Panc1 (cell line): ENCODE measurements around the gene POU2F1. TPM values are rescaled to one million over a fixed set of nuclear protein-coding genes. Genes with fewer than 3 reads are reported as not detected.

ENCODE experiments used
- ATAC-seq: fragments of 200-7000 bp; cut with Tn5 transposase; 2 replicates; pipeline ENCODE4 v1.9.1; 2020; ENCODE audit warnings: mild to moderate bottlenecking, moderate library complexity
- BruUV-seq: library from RNA; stranded (reverse); fragments of 400-500 nt; replicated peaks from 2 replicates; lab custom pipeline; 2021; lab: Mats Ljungman, UMichigan
- CTCF ChIA-PET: fragments of 300-600 bp; sonication (Branson Sonifier 250); formaldehyde crosslinking; loops from one replicate; lab custom pipeline; 2022; ENCODE audit warnings: antibody characterized with exemption; lab: Charles Lee
- POLR2A ChIA-PET: fragments of 300-600 bp; sonication (Branson Sonifier 250); formaldehyde crosslinking; loops from one replicate; lab custom pipeline; 2022; ENCODE audit warnings: antibody characterized with exemption; lab: Charles Lee
- DNase-seq: peaks from one replicate; pipeline ENCODE4 v3.0.0-alpha.2; 2010; ENCODE audit warnings: low read depth, low spot score
- H3K27ac ChIP-seq: 2 replicates; pipeline ENCODE4 v1.5.1; 2011; ENCODE audit warnings: mild to moderate bottlenecking, low read length, inconsistent platforms
- H3K27me3 ChIP-seq: fragments of 200-500 bp; sonication (Bioruptor generic); 2 replicates; pipeline ENCODE4 v1.6.0; 2014; ENCODE audit warnings: low read length, inconsistent platforms; ENCODE audit not compliant: control insufficient read depth, insufficient read depth
- H3K36me3 ChIP-seq: fragments of 200-500 bp; sonication (Bioruptor generic); 2 replicates; pipeline ENCODE4 v1.5.1; 2014; ENCODE audit warnings: inconsistent platforms, mild to moderate bottlenecking, low read length, moderate library complexity; ENCODE audit not compliant: control insufficient read depth, insufficient read depth
- H3K4me1 ChIP-seq: 2 replicates; pipeline ENCODE4 v1.5.1; 2011; ENCODE audit warnings: inconsistent platforms, mild to moderate bottlenecking, low read length, moderate library complexity; ENCODE audit not compliant: control insufficient read depth, insufficient read depth
- H3K4me3 ChIP-seq, 2 experiments: 2 replicates each; pipeline ENCODE4 v1.5.1; 2011 to 2012; ENCODE audit warnings: low read depth in 2 of 2, low read length in 2 of 2, mild to moderate bottlenecking in 2 of 2, inconsistent platforms in 1 of 2, moderate library complexity in 1 of 2
- H3K9me3 ChIP-seq: fragments of 200-500 bp; sonication (Bioruptor generic); 2 replicates; pipeline ENCODE4 v1.5.1; 2014; ENCODE audit warnings: low read depth, mild to moderate bottlenecking, inconsistent platforms, low read length, moderate library complexity; ENCODE audit not compliant: control insufficient read depth, insufficient read depth
- CTCF ChIP-seq: fragments of 450-650 bp; IDR thresholded peaks from 2 replicates; pipeline ENCODE4 v1.5.1; 2017; ENCODE audit warnings: mild to moderate bottlenecking
- POLR2AphosphoS5 ChIP-seq: IDR thresholded peaks from 2 replicates; pipeline ENCODE4 v1.6.1; 2012; ENCODE audit warnings: mild to moderate bottlenecking, low read depth, low read length, moderate library complexity
- REST ChIP-seq, 2 experiments: IDR thresholded peaks; 2 replicates each; pipeline ENCODE4 v1.6.1; 2011 to 2012; ENCODE audit warnings: low read depth in 2 of 2, control low read depth in 1 of 2, low read length in 1 of 2, mild to moderate bottlenecking in 1 of 2, moderate library complexity in 1 of 2; ENCODE audit not compliant: insufficient read depth in 1 of 2
- SIN3A ChIP-seq: IDR thresholded peaks from 2 replicates; pipeline ENCODE4 v1.6.1; 2012; ENCODE audit warnings: low read depth, mild to moderate bottlenecking, low read length, moderate library complexity, borderline replicate concordance; ENCODE audit not compliant: insufficient read depth
- TCF7L2 ChIP-seq: IDR thresholded peaks from 2 replicates; pipeline ENCODE4 v1.6.1; 2011; ENCODE audit warnings: mild to moderate bottlenecking, low read depth, low read length, inconsistent platforms
- in situ Hi-C: cut with HindIII; loops from 2 replicates; pipeline ENCODE4 v1.10.0; 2016; ENCODE audit warnings: low sequenced_read_pairs, low pct_unique_long_range_greater_than_20kb
- intact Hi-C: fragments of 100-400 bp; cut with micrococcal nuclease; formaldehyde crosslinking; loops from one replicate; pipeline ENCODE4 v1.10.0; 2022; ENCODE audit not compliant: unreplicated experiment
- total RNA-seq: library from RNA; stranded (reverse); gene quantifications from one replicate; pipeline ENCODE4 v1.2.1, GENCODE V29; 2021; ENCODE audit not compliant: unreplicated experiment

POU2F1 gene
- total RNA-seq, 1 experiment from 2014 or later = 17.1 TPM

GRCh38 chr1:167312871-167313270 lies 92.2 kb downstream of the POU2F1 start:
- DNase-seq (no peak), ATAC-seq (no peak)
- BruUV-seq = no TSS peak
- H3K27me3 ChIP-seq = no peaks in the 10 kb centered on the region
- peaks cover 8% of the 10 kb centered on the region; the same call in 1 of the 2 replicates for H3K9me3 ChIP-seq
- no peaks in the 10 kb centered on the region for H3K36me3 ChIP-seq
- H3K27ac ChIP-seq = no peak overlapping the region
- no peak overlapping the region for H3K4me3 ChIP-seq
- H3K4me1 ChIP-seq = no peaks in the 10 kb centered on the region
- in situ Hi-C loops = no loop called here
- ChIA-PET POLR2A (no interaction called here), CTCF (no interaction called here)
- intact Hi-C loops = no loop called here
- TF ChIP-seq POLR2AphosphoS5 (no peak), SIN3A (no peak), TCF7L2 (no peak), REST (IDR thresholded peaks at IDR 0.05; ENCODE audit: insufficient read depth in 1 of 2, low read depth in 2 of 2, low read length in 1 of 2) (no peak), CTCF (no peak)

GRCh38 chr1:167314671-167315070 lies 94.0 kb downstream of the POU2F1 start:
- Histone ChIP-seq H3K36me3 (no peaks in the 10 kb centered on the region), H3K4me3 (no peak overlapping the region), H3K4me1 (no peaks in the 10 kb centered on the region), H3K27me3 (no peaks in the 10 kb centered on the region), H3K9me3 (peaks cover 8% of the 10 kb centered on the region; the same call in 1 of the 2 replicates), H3K27ac (no peak overlapping the region)
- no peak for TF ChIP-seq CTCF
- no peak for TF ChIP-seq TCF7L2
- no peak for TF ChIP-seq SIN3A
- no peak for TF ChIP-seq REST (IDR thresholded peaks at IDR 0.05; ENCODE audit: insufficient read depth in 1 of 2, low read depth in 2 of 2, low read length in 1 of 2)
- TF ChIP-seq POLR2AphosphoS5 = no peak
- no peak for ATAC-seq
- ChIA-PET CTCF (no interaction called here), POLR2A (no interaction called here)
- no TSS peak for BruUV-seq
- intact Hi-C loops = no loop called here
- in situ Hi-C loops = no loop called here
- DNase-seq = no peak
